ENCODE results near the gene DYNC1I1.

The DYNC1I1 gene

DNA sequence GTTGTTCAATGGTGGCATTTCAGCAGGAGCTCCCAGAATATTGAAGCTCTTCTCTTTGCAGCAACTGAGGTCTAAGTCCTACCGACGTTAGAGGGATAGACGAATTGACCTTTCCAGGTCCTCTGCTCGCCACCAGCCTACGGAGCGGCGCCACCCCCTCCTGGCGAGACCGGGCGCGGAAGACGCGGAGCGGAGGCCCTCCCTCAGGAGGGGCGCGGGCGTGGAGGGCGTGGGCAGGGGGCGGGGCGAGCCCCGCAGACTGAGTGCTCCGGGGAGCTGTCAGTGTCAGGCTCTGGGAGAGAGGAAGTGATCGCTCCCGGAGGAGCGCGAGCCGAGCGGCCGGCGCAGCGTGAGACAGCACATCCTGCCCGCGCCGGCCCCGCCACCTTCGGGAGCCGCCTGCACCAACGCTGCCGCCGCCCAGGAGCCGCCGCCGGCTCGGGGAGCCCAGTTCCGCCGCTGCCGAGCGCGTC lies at the start of gene DYNC1I1:
TSS of gene DYNC1I1 (plus strand) at position 257 of the 473 bp plus-strand sequence. CDS start 32,176 bp downstream, outside the sequence.
- peak; percentile 64 for DNase-seq

DNA sequence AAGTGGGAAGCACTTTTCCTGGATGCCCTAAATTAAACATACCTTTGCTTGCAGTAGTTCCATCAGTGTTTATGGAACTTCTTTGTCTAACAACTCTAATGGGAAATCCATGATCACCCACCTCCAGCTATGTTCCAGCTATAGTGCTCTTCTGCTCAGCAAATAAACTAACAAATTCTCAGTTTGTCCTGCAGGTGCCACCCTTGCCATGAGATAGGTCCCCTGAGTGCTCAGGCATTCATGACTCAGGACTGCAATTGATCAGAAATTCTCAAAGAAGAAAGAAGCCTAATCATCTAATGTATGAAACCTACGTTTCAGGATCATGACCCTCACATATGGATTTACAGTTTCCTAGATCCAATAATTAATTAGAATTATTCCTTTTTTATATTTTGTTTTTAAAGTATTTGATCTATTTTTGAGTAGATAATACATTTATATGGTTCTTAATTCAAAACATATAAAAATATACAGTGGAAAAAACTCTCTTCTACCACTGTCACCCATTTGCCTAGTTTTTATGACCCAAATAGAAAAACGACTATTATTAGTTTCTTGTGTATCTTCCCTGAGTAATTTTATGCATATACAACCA lies 48.7 kb upstream of the DYNC1I1 start:
- DNase-seq, result peak; percentile 59

DNA sequence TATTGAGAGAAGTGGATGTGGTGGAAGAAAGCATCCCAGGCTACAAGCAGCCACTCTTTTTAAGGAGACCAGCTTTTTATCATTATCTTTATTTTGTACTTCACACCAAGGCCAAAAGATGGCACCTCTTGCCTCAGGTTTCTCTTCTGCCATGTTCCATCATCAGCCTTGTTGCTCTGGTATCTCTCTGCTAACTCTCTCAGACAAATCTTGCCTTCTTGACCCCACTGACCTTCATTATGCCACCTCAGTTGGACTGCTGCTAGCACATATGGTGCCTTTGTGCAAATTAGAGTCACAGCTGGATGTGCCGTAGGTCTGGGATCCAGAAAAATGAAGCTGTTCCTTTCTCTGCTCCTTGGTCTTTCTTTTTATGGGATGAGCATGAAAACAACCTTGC lies 47.1 kb upstream of the DYNC1I1 start:
- peak; percentile 47 for DNase-seq

DNA sequence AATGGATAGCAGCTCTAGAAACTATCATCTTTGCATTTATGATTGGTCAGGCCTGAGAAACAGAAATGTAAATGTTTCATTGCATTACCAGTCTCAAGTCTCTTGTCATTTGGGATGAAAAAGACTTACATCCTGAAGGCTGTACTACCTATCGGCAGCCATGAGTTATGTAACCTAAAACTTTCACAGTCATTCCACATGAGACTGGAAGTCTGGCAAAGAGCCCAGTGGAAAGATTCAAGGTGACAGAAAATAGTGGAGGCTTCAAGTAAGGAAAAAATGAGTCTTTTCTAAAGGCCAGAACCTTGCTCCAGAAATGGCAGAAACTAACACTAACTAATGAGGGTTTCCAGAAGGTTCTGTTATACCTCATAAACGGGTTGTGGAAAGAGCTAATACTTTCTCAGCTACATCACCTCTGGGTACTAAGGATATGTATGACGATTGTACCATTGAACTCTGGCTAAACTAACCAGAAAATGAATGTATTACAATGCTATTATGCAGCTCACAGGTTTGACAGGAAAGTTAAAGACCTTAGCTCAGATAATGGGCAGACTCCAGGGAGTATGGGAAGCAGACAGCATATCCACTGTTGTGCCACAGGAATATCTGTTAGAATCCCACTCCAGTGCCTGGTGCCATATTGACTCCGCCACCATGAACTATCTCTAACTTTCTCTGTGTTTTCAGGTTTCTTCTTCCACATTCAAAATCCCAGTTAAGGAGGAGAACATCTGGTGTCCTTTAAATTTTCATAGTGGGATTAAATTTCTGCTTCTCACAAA lies 41.7 kb upstream of the DYNC1I1 start:
- no peak for DNase-seq

DNA sequence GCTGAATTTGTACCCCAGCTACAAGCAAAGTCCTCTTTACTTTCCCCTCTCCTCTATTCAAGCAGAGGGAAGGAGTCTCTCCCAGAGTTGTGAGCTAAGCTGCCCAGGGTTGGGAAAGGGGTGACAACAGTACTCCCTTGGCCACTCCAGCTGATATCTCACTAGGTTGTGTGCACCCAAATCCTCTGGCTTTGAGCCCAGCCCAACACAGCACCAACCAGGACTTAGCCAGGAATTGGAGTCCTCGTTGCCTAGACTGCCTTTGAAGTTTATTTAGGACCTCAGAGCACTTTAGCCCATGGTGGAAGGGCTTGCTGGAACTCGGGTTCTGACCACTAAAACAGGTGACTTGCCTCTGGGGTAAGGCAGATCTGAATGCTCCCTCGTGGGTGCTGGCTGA lies 35.7 kb upstream of the DYNC1I1 start:
- no peak for DNase-seq

DNA sequence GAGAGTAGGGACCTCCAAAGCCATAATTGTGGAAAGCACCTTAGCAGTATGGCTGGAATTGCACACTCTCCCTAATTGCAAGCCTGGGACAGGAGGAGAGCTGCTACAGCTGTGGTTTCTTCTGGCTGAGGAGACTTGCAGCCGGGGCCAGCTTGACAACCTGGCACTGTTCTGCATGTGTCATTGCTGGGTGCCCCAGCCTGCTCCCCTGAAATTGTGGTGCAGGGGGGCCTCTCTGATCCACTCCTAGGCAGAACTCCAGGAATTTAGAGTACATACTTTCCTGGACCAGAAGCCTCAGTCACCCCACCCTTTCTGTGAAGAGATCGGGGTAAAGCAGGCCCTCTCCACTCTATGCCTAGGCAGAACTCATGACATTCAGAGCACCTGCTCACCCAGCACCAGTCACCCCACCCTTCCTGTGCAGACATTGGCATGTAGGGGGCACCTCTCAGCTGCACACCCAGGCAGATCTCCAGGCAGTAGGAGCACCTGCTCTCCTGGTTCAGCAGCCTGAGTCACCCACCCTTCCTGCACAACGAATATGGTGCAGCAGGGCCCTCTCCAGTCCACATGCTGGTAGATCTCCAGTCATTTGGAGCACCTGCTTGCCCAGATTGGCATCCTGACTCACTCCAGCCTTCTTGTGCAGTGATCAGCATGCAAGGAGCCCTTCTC lies 34.4 kb upstream of the DYNC1I1 start:
- no peak for DNase-seq

DNA sequence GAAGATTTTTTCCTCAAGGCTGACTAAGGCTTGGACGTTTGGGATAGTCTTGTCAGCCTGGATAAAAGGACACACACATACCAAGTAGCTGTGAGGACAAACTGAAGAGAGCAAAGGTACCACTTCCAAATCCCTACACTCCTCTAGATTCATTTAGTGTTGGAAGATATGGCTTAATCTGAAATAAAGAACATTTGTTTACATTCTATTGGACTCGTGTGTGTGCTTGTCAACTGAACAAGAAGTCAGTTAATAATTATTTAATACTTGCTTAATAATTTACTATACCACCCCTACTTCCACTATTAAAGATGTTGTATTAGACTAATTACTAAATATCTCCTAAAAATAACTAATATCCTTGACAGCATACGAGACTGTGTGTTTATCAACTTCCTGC lies 23.3 kb upstream of the DYNC1I1 start:
- DNase-seq, result no peak

DNA sequence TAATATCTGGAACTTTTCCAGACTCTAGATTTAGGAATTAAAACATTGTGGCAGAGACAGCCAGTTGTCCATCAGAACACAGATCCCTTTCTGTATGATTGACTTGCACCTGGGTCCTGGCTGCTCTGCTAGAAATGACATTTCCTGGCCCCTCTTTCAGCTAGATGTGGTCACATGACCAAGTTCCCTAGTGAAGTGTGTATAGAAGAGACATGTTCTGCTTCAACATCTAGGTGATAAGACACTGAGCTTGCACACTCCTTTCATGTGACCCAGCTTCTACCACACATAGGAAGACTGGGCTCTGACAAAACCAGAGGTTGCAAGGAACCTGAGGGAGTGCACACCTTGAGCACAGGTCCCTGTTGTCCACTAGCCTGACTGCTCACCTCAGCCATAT lies 22.8 kb upstream of the DYNC1I1 start:
- no peak for DNase-seq

DNA sequence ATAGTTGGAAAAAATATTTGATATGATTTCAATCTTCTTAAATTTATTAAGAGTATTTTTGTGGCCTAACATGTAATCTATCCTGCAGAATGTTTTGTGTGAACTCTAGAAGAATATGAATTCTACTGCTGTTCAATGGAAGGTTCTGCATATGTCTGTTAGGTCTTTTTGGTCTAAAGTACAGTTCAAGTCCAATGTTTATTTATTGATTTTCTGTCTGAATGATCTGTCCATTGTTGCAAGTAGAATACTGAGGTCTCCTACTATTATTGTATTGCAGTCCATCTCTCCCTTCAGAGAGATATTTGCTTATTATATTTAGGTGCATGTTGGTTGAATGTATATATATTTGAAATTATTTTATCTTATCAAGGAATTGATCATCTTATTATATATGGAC lies 18.9 kb upstream of the DYNC1I1 start:
- DNase-seq, result no peak

DNA sequence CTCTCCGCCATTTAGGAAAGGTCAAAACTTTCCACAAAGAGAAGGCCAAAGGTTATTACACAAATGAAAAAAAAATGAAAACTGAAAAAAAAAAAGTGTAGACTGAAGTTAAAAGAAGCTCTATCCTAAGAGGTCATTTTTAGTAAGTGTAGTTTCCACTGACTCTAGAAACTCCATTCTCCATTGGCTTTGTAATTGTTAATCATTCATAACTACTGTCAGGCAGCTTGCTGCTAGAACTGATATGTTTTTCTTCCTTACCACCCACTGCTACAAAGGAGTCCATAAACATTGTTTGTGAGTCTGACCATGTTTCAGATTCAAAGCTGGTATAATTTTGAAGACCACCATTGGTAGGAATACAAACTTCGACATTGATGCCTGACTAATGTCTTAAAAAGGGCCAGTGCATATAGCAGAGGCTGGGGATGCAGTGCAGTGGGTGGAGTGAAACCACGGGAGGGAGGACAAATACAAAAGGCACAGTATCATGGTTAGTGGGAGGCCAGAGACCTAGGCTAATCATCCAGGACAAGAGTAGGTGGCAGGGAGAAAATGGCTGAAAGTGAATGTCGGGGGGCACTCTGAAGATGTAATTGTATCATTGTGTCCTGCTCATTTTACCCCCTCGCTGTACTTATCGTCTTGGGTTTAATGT lies 16.9 kb upstream of the DYNC1I1 start:
- DNase-seq, result no peak

DNA sequence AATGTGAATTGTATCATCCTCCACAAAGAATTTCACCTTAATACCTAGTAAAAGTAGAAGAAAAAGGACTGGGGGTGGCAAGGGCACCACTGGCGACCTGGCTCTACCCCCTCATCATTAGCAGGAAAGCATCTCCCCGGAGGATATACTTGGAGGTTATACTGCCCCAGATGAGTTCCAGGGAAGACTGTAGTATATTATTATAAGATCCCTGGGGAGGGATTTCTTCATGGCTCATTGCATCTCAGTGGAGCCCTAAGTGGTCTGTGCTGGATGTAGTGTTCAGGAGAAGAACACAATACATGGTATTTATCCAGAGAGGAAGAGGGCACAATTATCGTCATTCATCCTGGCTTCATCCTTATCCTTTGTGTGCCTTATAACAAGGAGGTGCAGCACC lies 14.2 kb upstream of the DYNC1I1 start:
- DNase-seq, result peak; percentile 88

DNA sequence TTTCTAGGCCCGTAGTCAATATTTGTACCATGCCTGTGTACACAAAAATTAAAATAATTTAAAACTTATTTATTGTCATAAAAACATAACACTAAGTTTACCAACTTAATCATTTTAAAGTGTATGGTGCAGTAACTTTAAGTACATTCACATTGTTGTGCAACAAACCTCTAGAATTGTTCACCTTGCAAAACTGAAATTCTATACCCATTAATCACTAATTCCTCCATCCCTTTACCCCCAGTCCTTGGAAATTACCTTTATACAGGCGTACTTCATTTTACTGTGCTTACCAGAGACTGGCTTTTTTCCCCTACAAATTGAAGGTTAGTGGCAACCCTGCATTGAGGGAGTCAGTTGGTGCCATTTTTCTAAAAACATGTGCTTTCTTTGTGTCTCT lies 6.3 kb upstream of the DYNC1I1 start:
- DNase-seq, result no peak

DNA sequence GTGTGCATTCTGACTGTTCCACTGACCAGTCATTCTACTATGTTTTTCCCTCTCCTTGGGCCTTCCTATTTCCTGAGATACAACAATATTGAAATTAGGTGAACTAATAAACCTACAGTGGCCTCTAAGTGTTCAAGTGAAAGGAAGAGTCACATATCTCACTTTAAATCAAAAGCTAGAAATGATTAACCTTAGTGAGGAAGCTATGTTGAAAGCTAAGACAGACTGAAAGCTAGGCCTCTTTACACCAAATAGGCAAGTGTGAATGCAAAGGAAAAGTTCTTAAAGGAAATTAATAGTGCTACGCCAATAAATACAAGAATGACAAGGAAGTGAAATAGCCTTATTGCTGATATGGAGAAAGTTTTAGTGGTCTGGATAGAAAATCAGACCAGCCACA lies 5.7 kb upstream of the DYNC1I1 start:
- no peak for DNase-seq

DNA sequence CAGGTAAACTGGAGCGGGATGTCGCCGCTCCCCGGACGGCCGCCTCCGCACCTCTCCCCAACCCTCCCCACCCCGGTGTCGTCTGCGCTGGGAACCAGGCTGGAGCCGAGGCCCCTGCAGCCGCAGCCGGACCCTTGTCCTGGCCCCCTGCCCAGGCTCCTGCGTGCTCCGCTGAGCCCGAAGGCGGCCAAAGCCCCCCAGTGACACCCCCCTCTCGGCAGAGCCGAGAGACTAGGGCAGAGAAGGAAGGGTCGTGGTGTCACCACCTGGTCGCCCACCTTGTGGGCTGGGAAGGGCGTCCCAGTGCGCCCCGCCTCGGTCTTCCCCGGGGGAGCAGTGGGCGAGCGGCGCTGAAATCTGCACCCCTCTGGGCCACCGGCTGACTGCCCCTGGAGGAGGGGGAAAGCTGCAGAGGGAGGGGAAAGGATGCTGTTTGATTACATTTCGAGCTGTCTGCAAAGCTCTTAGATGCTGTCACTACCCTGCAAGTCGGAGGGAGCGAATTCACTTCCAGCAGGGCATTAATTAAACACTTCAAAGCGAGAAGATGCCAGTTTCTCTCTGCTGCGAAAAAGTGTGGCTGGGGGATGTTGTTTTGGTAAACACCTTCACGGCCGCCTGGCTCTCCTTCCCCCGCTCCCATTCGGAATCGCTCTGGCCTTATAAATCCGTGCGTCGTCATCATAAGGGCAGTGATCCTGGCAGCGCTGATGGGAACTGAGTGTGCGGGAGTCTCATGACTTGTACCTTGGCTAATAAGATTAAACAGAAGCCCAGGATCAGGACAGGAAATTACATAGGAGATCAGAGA lies 622 bp downstream of the DYNC1I1 start:
- DNase-seq, result peak; percentile 46

DNA sequence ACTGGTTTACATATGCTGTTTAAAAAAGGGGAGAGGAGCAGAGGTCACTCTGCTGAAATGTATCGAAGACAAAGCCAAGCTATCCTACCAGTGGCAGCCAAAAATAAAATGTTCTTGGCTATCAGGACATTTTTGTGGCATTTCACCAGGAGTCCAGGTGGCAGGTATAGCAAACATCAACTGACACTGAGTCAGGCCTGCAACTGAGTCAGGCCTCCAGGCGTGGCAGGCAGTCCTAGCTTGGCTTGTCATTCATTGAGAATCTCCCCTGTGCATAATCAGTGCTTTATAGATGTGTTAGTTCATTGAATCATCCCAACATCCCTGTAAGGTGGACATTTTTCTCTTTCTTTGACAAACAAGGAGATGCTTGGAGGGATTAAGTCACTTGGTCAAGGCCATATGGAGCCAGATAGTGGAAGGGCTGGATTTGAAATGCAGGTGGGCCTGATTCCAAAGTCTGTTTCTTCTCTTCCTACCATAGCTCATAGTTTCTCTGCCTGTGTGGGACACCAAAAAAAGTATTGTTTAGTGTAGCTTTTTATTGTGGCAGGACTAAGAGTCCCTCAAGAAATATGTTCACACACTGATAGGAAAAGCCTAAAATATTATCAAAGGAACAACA lies 4.3 kb downstream of the DYNC1I1 start:
- DNase-seq, result no peak

DNA sequence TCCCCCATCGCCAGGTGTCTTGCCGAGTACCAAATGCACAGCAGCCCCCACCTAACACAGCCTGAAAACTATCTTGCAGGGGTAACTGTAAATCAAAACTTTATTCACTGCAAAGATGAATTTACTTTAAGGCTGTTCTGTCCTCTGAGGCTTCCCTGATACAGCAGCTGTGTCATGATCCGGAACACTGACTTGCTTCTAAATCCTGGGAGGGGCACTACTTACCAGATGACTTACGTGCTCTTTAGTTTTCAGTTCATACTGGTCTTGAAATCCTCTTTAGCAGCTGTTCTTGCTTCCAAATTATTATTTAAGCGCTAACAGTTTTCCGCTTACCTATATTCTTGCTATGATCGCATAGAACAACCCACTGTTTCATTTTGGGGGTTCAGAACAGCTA lies 4.9 kb downstream of the DYNC1I1 start:
- no peak for DNase-seq

DNA sequence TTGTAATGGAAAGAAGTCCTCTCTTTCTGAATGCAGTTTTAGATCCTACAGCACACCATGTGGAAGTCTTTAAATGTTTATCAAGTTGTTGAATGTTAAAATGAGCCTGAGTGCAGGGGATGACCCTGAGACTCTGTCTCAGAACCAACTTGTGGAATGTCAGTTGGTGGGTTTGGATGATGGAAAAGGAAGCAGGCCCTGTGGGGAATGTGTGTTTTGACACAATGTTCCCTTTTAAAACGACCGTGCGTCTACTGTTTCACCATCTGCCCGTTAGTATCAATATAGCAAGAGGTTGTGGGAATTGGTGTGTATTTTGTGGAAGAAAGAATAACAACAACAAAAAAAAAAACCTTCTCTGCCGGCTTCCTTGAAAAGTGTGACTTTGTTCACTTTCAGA lies 8.3 kb downstream of the DYNC1I1 start:
- DNase-seq, result no peak

DNA sequence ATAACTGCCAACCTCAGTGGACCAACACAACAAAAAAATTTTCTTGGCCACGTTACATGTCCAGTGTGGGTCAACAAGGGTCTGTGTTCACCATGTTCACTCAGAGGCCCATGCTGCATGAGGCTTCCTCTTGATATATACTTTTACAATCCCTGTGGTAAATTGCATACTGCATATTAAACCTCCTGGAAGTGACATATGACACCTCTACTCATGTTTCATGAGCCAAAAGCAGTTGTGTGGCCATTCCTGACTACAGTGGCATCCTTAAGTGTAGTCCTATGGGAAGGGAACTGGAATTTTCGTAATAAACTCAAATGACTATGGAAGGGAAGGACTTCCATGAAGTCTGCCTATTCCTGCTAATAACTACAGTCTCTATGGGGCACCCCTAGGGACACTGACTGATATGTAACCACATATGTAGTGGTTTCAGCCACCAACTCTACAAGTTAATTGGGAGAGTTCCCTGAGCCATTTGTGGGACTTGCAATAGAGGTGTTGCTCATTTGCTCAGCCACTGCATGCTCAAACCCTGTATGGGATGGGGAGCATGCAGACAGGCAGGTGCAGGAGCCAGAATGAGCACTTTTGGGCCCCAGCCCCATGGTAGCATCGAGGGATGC lies 9.7 kb downstream of the DYNC1I1 start:
- DNase-seq, result no peak

DNA sequence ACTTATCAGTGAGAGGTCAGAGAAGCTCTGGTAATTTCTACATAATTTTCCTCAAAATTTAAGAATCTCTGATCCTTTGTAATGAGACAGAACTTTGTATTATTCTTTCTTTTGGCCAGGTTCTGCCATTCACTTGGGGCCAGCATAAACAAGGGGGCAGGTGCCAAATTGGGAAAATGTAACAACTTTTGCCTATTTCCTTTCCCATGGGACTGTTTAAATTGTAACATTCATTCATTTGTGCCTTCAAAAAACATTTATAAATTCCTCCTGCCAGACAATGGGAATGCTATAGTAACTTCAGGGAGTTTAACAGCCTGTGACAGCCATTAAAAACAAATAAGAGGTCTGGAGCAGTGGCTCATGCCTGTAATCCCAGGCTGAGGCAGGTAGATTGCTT lies 12.4 kb downstream of the DYNC1I1 start:
- no peak for DNase-seq

DNA sequence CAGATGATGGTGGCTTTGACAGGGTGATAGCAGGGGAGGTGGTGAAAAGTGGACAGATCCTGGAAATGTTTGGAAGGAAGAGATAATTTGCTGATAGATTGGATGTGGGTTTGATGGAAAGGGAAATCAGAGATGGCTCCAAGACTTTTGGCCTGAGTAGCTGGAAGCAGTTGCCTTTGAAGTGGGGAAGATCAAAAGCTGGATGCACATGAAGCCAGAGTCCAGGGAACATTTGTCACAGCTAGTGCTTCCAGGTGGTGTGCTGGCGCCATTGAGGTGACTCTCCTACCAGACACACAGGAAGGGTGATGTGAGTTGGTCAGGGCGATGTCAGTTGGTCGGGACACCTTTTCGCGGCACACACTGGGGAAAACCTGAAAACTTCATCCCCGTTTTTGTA lies 15.9 kb downstream of the DYNC1I1 start:
- no peak for DNase-seq

DNA sequence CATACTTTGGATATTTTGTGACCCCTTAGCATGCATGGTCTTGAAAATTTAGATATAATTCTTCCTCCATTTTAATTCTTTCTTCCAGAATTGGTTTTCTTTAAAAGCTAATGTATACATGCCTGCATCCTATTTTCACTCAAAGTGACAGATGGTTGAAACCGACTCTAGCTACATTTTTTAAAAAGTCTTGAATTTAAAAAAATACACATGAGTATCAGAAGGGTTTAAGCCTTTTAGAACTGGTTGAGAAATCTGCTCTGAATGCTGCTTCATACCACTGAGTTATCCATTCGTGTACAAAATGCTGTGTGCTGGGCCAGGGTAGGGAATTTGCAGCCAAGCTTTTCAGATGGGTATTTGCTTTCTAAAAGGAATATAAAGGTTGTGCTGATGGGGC lies 16.5 kb downstream of the DYNC1I1 start:
- DNase-seq, result no peak

DNA sequence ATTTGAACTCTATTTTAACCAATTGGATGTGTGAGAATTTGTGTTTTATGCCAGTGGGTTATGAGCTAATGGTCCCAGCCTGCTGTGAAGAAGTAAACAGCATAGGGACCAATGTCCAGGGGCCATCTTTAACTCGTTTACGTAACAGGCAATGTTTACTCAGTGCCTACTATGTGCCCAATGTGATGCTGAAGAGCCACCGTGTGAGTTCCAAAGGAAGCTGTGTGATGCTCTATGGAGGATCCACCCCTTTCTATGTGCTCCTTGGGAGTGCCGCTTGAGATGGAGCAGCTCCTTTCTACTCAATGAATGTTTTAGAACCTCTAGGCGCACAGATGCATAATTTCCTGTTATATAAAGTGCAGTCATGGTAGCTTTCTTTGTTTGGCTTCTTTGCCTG lies 21.3 kb downstream of the DYNC1I1 start:
- DNase-seq, result no peak

All from NCI-H748 treated with DMSO at 0.1 percent for 48 hours (cell line).